CD4-positive, alpha-beta T cell treated with Interleukin-15 for 4 hours (primary cell): Measurements from ENCODE around the gene MBNL3.

ENCODE experiments used
- DNase-seq: peaks from one replicate; pipeline ENCODE4 v3.0.0-alpha.2; 2020; ENCODE audit warnings: low spot score

Gene MBNL3

DNA sequence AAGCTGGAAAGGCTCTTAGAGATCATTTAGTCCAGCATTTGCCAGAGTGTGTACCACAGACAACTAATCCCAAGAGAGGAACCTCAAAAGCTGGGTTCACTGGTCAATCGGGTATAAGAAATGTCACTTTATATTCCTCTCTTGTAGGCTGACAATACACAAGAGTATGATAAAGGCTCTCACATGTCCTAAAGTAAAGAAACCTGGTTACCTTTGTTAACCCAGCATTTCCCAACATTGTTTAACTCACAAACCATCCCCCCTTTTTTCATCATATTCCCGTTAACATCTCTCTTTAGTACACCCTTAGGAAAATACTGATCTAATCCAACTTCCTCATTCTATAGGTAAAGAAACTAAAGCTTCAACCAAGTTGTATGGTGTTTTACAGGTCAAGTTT, 74.4 kb downstream of the MBNL3 start:
- no peak for DNase-seq

- DNase-seq = no peak
Measured at GRCh38 chrX:132413459-132413858, 75.4 kb downstream of the MBNL3 start.

DNA sequence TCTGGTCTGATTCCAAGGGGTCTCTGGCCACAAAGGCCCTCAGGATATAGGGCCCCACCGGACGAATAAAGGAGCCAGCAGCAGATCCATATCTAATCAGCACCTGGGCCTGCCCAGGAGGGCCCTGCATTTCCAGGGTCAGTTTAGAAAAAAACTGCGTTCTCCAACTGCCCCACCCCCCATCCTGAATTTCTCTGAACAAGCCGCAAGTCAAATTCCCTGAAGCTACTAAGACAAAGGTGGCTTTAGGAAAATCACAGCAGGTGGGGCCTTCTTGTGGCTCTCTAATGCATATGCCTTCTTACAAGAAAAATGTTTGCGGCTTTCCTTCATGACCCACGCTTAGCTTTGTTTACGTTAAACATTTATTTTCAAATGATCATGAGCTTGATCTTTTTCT, 76.6 kb downstream of the MBNL3 start:
- no peak for DNase-seq

DNA sequence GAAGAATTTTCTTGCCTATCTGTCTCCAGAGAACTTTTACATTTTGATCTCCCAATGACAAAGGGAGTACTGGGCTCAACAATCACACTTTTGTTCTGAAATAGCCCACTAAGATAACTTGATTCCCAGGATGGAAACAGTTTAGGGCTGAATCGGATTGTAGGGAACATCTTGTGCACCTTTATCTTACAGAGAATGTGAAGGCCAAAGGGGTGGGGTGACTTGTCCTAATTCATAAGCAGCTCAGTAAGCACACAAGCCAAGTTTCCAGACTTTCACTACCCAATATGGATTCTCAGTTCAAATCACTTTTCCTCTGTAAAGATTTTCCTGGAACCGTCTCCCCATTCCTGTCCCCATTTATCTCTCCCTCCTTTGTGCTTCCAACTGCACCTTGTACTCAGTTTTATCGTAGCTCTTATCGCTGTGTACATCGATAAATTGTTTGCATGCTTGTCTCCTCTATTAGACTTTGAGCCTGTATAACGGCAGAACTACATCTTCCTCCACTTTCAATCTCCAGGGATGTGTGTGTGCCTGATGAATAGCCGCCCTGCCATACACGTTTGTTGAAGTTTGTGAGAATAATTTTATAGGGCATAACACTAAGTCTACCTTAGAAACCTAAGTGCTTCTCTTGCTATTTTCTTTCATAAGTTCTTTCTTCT, 77.4 kb downstream of the MBNL3 start:
- DNase-seq = no peak

- no peak for DNase-seq
Measured at GRCh38 chrX:132409780-132410556, 78.9 kb downstream of the MBNL3 start.

DNA sequence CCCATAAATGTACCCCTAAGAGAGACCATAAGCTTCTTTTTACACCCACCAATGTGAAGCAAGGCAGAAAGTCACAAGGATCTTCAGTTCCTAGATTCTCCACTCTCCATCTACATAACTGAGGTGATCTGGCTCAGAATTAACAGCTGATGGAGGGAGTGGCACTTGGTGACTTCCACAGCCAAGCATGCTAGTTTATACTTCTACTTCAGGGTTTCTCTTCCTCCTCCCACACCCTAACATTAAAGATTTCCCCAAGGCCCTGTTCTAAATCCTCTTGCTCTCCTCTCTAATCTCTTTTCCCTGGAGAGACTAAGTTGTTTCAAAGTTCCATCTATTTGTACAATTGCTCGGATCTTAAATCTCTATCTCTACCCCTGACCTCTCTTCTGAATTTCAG, 81.1 kb downstream of the MBNL3 start:
- no peak for DNase-seq

- no peak for DNase-seq
Measured at GRCh38 chrX:132406106-132406505, 82.7 kb downstream of the MBNL3 start.

DNA sequence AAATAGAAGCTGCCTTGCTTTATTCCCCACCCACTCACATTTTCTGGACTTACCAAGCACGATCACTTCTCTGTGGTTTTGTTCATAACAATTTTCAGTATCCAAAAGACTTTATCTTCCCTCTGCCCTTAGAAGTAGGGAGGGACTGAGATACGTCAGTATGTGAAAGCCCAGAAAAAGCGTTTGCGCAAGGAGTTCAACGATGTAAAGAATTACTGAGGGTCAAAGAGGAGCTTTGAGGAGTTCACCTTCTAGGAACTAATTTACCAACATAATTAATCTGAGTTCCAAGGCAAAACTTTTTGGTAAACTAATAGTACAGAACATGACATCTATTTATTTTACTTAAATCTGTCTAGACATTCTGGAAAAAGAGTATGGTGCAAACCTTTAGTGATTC, 84.6 kb downstream of the MBNL3 start:
- DNase-seq = no peak

DNA sequence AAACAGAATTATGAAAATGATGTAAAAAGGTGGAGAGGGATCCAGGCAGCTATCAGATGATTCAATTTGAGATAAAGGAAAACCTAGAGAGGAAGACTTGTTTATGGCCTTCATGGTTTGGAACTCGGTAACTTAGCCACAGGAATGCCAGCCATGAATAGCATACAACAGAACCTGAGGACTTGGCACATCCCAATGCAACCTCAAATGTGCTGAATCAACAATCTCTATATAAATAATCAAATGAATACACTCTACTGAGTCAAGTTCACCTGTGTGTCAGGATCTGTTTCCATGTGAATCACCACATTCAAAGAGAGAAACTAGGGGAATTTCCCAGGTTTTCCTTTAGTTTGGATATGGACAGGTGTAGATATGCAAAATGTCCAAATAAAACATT, 86.9 kb downstream of the MBNL3 start:
- DNase-seq = no peak

- DNase-seq = no peak
Measured at GRCh38 chrX:132400706-132401105, 88.1 kb downstream of the MBNL3 start.

GRCh38 chrX:132395645-132396044, 93.2 kb downstream of the MBNL3 start:
- DNase-seq = no peak

DNA sequence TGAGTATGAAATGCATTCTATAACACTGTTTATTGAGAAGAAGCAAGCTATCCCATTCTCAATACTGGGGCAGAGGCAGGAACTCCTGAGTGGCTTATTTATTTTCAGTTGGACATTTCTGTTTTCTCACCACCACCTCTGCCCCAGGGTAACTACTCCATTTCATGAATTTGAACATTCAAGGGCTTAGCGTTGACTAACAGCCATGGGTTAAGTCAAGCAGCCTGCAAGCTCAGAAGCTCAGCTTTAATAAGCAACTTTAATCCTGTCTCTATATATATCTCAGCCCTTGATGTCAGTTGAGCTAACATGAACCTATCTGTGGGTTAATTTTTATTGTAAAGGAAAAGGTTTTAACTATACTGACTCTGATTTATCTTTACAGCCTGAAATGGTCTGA, 93.8 kb downstream of the MBNL3 start:
- DNase-seq = no peak

GRCh38 chrX:132394591-132394990, 94.2 kb downstream of the MBNL3 start:
- no peak for DNase-seq

GRCh38 chrX:132393992-132394391, 94.8 kb downstream of the MBNL3 start:
- no peak for DNase-seq

DNA sequence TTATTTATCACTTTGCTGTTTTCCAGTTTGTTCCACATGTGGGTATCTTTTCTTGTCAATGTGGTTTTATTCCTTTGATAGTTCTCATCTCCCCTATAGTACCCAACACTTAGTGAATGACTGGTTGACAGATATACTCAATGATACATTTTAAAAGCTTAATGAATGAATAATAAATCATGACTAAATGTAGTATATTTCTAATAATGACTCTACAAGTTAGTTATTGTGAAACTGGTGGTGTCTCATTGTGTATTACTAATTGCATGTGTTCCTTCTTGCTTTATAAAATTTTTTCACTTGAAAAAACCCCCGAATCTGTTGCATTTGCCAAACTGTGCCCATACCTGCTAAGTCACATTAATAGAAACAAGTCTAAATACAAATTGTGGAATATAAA, 95.4 kb downstream of the MBNL3 start:
- DNase-seq = no peak

- DNase-seq = no peak
Measured at GRCh38 chrX:132393085-132393484, 95.8 kb downstream of the MBNL3 start.

- no peak for DNase-seq
Measured at GRCh38 chrX:132390792-132391191, 98.0 kb downstream of the MBNL3 start.

GRCh38 chrX:132389480-132389879, 99.4 kb downstream of the MBNL3 start:
- no peak for DNase-seq

- DNase-seq = no peak
Measured at GRCh38 chrX:132388371-132388770, 100.5 kb downstream of the MBNL3 start.

DNA sequence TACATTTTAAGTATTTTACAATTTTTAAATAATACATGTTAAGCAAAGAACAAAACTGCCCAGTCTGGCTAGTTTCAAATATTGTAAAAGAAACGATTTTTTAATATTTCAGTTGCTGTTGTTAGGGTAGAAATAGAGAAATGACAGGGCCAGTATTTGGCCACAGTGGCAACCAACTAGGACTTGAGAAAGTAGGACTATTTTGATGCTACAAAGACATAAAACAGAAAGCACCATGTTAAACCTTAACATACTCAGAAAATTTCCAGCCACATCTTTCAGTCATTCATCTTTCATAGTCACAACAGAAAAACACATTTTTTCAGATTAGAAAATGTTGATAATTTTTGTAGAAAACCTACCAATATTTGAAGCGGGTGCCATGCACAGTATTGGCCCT, 104.5 kb downstream of the MBNL3 start:
- DNase-seq = no peak

- no peak for DNase-seq
Measured at GRCh38 chrX:132382068-132382467, 106.8 kb downstream of the MBNL3 start.

- DNase-seq = no peak
Measured at GRCh38 chrX:132378281-132378680, 110.6 kb downstream of the MBNL3 start.

- no peak for DNase-seq
Measured at GRCh38 chrX:132375941-132376340, 112.9 kb downstream of the MBNL3 start.

GRCh38 chrX:132373610-132374009, 115.2 kb downstream of the MBNL3 start:
- DNase-seq = no peak
